HG03045 (cell line): ENCODE results near the gene TPSAB1.

ENCODE experiments used
- ATAC-seq: cut with Tn5 transposase; IDR thresholded peaks from one replicate; pipeline ENCODE4 v1.9.1; 2021; ENCODE audit warnings: mild to moderate bottlenecking, moderate library complexity; ENCODE audit not compliant: unreplicated experiment

The TPSAB1 gene

DNA sequence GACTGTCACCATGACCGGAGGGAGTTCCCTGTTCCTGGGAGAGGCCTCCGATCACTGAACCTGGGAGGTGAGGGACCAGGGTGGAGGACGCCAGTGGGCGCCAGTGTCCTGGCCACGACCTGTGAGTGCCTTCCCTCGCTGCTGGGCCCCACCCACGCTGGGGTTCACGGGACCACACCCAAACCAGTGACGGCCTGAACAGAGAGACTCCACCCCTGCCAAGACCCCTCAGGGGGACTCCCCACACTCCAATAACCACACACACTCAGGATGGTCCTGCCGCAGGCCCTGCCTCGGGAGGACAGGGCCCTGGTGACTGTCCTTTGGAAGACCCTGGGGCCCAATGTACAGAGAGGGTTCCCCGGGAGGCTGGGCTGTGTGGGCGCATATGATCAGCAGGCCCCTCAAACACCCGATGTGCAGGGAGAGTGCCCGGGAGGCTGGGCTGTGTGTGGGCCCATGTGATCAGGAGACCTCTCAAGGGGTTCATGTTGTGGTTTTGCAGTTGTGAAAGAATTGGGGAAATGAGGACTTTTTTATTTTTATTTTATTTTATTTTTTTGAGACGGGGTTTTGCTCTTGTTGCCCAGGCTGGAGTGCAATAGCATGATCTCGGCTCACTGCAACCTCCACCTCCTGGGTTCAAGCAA is 41.9 kb downstream of the TPSAB1 start:
- ATAC-seq: no peak

DNA sequence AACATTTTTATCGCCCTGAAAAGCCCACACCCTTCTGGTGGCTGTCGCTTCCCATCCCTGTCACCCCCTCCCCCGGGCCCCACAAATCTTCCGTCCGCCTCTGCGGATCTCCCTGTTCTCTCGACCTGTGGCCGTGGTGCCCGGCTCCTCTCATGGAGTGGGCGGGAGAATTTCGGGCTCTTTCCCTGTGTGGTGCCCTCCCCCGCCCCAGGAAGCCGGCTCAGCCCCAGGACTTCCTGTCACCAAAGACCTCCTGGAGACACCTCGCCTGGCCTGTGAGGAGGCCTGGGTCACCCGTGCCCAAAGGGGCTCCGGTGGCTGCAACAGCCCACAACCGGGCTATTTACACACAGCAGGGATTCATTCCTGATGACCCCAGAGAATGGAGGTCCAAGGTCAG is 42.8 kb downstream of the TPSAB1 start:
- ATAC-seq: no peak

DNA sequence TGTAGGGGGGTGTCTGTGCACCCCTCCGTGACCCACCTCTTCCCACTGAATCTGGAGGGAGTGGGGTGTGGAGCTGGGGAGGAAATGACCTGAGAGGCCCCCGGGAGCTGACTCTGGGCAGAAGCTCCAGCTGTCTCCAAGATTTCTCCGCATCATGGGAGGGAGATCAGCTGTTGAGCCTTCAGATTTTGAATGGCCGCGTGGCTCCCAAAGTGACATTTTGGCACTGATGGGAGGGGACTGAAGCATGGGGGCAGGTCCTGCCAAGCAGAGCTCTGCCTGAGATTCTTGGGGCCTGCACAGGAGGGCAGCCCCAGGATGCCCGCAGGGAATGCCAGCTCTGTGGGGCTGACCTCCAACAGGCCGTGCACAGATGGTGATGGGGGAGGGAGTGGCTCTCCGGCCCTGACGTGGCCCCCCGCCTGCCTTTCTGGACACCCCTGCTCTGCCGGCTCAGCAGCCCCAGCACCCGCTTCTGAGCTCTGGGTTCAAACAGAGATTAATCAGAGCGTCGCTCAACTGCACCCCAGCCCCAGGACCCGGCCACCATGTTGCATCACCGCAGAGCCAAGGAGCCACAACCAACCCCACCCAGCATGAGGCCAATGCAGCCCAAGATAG is 43.6 kb downstream of the TPSAB1 start:
- ATAC-seq: no peak

DNA sequence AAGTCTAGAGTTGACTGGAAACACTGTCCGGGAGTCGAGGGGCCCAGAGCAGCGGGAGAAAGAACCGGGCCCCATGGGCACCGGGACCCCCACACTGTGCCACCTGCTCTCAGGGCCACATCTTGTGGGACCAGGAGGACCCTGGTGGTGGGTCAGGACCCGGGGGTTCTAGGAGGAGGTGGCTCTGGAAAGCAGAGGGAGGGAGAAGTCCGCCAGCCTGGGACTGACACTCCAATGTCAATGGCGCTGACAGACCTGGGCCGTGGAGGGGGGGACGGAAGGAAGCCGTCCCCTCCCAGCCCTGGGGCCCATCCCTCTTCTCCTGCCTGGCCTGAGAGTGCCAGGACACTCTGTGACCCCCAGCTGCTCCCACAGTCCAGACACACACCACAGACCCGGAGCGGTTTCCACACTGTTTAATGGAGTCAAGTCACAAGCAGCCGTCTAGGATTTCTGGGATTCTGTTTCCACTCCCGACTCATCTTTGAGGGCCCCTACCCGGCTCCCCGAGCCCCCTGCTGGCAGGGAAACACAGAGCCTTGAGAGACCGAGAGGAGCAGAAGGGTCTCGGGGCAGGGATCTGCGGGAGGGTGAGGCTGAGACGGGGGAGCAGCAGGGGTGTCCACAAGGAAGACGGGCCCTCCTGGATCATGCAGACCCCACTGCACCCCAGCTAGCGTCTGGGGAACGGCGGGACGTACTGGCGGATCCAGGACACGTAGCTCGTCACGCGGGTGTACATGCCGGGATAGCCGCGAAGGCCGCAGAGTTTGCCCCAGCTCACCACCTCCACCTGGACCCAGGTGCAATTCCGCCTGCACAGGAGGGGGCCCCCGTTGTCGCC is 45.4 kb downstream of the TPSAB1 start:
- ATAC-seq: no peak

DNA sequence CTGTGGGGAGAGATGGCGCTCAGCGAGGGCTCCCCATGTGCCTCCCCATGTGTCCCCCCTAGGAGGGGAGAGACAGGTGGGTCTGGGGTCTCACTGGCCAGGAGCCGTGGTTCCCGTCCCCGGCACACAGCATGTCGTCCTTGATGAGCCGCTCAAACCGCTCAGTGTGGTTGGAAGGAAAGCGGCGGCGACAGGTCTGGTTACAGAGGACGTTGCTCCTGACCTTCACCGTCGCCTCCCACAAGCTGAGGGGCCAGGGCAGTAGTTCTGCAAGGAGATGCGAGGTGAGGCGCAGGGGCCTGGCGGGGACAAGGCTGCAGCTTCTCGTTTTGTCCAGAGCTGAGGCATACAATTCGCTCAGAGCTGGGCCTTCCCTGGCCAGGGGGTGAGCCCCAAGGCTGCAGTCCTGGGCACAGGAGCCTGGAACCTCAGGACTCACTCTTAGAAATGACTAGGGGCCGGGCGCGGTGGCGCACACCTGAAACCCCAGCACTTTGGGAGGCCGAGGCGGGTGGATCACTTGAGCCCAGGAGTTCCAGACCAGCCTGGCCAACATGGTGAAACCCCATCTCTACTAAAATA is 46.1 kb downstream of the TPSAB1 start:
- no peak for ATAC-seq

DNA sequence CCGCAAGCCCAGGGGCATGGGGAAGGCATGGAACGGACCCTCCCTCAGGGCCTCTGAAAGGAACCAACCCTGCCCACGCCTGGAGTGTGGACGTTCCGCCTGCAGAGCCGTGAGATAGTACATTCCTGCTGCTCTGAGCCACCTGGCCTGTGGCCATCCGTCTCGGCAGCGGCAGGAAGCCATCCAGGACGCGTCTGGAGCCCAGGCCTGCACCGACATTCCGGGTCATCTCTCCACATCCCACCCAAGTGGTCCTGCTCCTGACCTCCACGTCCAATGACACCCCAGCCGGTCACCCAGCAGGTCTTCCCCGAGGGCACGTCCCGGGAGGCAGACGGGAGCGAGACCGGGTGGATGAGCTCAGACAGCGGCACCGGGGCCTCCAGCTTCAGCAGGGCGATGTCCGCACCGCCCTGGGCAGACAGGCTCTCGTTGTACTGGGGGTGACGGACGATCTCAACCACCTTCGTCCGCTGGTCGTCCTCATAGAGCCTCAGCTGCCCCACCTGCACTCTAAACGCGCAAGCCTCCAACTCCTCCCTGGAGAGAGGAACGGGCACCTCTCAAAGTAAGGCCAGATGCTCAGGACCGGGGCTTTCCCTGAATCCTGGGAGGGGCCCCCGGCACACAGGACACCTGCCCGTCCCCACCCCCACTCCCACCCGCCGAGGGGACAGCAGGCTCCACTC is 47.6 kb downstream of the TPSAB1 start:
- ATAC-seq: no peak

DNA sequence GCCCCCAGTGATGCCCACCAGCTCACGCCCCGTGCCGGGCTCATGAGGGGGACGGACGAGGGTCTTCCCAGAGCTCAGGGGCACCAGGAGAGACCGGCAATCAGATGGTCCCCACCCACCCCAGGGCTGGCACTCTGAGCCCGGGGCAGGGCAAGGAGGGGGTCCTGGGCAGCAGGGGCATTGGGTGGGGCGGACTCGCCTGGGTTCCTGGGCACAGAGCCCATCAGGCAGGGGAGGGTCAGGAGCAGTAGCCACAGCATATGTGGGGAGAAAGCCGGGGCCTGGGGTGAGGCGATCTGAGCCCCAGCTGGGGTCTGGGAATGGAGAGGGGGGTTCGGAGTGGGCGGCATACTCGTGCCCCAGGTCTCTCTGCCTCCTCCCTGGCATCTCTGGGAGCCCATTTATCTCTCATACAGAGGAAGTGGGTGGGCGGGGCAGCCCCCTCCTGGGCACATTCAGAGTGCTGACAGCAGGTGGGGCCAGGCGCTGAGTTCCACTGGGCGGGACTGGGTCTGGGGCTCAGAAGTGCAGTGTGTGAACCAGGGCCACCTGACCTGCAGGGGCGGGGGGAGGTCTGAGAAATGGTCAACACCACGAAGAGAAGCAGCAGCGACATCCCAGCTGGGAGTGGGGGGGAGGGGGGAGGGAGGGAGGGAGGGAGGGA is 48.4 kb downstream of the TPSAB1 start:
- ATAC-seq: no peak

DNA sequence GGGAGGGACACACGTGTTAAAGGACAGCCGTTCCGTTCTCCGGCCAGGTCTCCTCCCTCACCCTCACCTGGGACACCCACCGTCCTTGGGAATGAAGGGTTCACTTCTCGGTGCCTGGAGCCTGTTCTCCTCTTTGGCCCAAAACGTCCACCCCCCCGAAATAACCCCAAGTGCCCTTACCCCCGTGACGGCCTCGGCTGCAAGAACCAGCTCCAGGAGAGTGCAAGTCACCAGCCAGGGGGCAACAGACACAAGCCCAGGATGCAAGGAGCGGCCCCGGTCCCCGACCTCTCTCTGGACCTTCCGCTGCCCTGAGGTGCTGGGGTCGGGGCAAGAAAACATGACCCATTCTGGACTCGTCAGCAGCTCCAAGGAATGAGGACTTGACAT is 49.0 kb downstream of the TPSAB1 start:
- ATAC-seq: no peak

DNA sequence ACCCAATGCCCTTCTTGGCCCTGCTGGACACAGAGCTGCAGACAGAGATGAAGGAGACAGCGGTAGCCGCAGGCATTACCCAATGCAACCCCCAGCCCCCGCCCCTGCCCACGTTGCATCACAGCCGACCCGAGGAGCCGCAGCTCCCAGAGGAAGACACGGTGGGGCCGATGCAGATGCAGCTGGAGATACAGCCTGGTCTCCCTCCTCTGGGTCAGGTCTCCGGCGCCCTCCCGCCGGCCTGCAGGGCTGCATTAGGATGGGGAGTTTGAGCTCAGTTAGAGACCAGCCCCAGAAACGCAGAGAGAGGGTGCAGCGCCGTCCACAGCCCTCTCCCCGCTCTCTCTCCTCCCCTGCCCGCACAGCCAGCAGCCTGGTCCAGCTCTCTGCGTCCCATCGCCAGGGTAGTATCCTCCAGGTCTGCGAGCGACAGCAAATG is 49.6 kb downstream of the TPSAB1 start:
- no peak for ATAC-seq

DNA sequence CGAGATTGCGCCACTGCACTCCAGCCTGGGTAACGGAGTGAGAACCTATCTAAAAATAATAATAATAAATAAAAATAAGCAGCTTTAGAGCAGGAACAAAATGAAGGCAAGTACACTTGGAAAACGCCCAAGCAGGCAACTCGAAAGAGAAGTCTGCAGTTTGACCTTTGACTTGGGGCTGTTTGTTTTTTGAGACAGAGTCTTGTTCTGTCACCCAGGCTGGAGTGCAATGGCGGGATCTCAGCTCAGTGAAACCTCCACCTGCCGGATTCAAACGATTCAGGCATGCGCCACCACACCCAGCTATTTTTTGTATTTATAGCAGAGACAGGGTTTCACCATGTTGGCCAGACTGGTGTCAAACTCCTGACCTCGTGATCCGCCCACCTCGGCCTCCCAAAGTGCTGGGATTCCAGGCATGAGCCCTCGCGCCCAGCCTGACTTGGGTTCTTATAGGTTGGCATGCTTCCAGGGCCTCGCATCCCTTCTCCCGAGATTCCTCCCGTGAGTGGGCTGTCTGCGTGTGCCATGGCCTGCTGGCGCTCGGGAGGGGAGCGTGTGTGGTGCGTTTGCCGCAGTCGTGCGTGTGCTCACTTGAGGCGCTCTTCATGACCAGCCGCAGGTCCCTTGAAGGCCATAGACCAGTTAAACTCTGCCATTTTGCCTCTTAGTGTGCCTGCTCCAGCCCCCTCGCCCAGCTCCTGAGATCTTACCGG is 50.5 kb downstream of the TPSAB1 start:
- ATAC-seq: no peak

DNA sequence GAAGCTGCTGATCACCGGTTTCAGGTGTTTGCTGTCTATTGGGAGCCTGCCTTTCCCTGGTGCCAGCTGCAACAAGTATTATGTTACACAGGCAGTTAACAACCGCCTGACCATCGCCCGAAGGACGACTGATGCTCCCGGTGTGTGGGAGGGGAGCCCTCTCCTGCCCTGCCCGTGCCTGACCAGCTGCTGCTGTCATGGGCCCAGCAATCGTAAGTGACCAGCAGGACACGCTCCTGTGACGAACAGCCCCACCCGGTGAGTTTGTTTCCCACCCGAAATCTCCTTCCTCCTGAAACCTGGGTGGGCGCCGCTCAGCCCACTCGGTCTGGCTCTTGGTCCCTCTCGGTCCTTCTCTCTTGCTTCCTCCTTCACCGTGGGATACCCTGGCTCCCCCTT is 51.1 kb downstream of the TPSAB1 start:
- no peak for ATAC-seq
